Fibroblast of lung (primary cell): ENCODE results near the gene CXorf65.

Source experiments
- EZH2 ChIP-seq: IDR thresholded peaks from 2 replicates; pipeline ENCODE4 v1.5.1; 2012; ENCODE audit warnings: low read length, control low read depth, mild to moderate bottlenecking; ENCODE audit errors: missing control alignments
- TF ChIP-seq, protein P1 (sequence below), 2 donors: IDR thresholded peaks in 1 of 2; conservative IDR thresholded peaks in 1 of 2; 1 replicate in 1 of 2; 2 replicates in 1 of 2; pipeline ENCODE4 v1.5.1; 2011 to 2012; ENCODE audit warnings: low read length in 2 of 2, control low read depth in 1 of 2, inconsistent platforms in 1 of 2, low read depth in 1 of 2, mild to moderate bottlenecking in 1 of 2

DNA sequence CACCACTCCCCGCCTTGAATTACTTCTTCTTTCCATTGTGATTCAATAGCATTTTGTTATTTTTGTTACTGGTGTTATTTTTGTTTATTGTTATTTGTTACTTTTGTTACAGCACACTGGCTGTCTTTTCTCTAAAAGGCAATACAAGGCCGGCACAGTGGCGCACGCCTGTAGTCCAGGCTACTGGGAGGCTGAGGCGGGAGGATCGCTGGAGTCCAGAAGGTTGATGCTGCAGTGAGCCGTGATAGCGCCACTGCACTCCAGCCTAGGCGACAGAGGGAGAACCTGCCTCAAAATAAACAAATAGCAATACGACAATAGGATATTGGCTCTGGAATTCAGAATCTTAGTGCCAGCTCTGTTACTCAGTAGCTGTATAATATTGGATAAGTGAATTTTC, 10.8 kb upstream of the CXorf65 start:
- TF ChIP-seq, protein P1, sequence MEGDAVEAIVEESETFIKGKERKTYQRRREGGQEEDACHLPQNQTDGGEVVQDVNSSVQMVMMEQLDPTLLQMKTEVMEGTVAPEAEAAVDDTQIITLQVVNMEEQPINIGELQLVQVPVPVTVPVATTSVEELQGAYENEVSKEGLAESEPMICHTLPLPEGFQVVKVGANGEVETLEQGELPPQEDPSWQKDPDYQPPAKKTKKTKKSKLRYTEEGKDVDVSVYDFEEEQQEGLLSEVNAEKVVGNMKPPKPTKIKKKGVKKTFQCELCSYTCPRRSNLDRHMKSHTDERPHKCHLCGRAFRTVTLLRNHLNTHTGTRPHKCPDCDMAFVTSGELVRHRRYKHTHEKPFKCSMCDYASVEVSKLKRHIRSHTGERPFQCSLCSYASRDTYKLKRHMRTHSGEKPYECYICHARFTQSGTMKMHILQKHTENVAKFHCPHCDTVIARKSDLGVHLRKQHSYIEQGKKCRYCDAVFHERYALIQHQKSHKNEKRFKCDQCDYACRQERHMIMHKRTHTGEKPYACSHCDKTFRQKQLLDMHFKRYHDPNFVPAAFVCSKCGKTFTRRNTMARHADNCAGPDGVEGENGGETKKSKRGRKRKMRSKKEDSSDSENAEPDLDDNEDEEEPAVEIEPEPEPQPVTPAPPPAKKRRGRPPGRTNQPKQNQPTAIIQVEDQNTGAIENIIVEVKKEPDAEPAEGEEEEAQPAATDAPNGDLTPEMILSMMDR (conservative IDR thresholded peaks at IDR 0.05 in 1 of 2, IDR thresholded peaks at IDR 0.05 in 1 of 2; ENCODE audit: low read depth in 1 of 2, low read length in 2 of 2) = no peak
- TF ChIP-seq EZH2 = no peak
